T-cell (primary cell): ENCODE data around the gene LRRC27. TPM values are rescaled to one million over a fixed set of nuclear protein-coding genes. Genes with fewer than 3 reads are reported as not detected.
"Not testable (repeated sequence)": the region's sequence is repeated elsewhere in the genome, so short reads cannot be mapped to it uniquely, and the experiment has no call there.

Experiments used
- ATAC-seq, 4 experiments: fragments of 200-7000 bp in 3 of 4; fragments of 150-1000 bp in 1 of 4; cut with Tn5 transposase; replicated peaks in 1 of 4; 1 replicate in 3 of 4; 2 replicates in 1 of 4; pipeline ENCODE4 v1.10.0; 2021; ENCODE audit warnings: moderate library complexity in 3 of 4, mild to moderate bottlenecking in 2 of 4, moderate number of reproducible peaks in 1 of 4
- CTCF ChIA-PET, 2 donors: fragments of 300-600 bp; sonication (Branson Sonifier 250); formaldehyde crosslinking; loops; one replicate each; lab custom pipeline; 2022; ENCODE audit warnings: antibody characterized with exemption in 2 of 2; lab: Charles Lee
- POLR2A ChIA-PET, 2 donors: fragments of 300-600 bp; sonication (Branson Sonifier 250); formaldehyde crosslinking; loops; one replicate each; lab custom pipeline; 2022; ENCODE audit warnings: antibody characterized with exemption in 2 of 2; lab: Charles Lee
- DNase-seq, 35 experiments: peaks; one replicate each; pipeline versions ENCODE4 v3.0.0 to v3.0.0-alpha.2; 2013 to 2023
- H3K27ac ChIP-seq: one replicate; pipeline ENCODE4 v1.5.1; 2013; ENCODE audit warnings: low read length
- H3K27me3 ChIP-seq, 2 experiments: replicated peaks in 1 of 2; 1 replicate in 1 of 2; 2 replicates in 1 of 2; pipeline versions ENCODE4 v1.6.1 to v1.7.0; 2013; ENCODE audit warnings: low read length in 1 of 2, mixed read lengths in 1 of 2; ENCODE audit not compliant: control insufficient read depth in 2 of 2, insufficient read depth in 2 of 2; ENCODE audit errors: extremely low read depth in 1 of 2
- H3K36me3 ChIP-seq, 2 donors: 1 replicate in 1 of 2; 2 replicates in 1 of 2; pipeline versions ENCODE4 v1.6.1 to v1.7.0; 2013; ENCODE audit warnings: low read length in 1 of 2; ENCODE audit not compliant: control insufficient read depth in 2 of 2, insufficient read depth in 1 of 2; ENCODE audit errors: extremely low read depth in 1 of 2
- H3K4me1 ChIP-seq, 2 experiments: 1 replicate in 1 of 2; 2 replicates in 1 of 2; pipeline versions ENCODE4 v1.6.1 to v1.7.0; 2013; ENCODE audit warnings: low read length in 2 of 2, mixed read lengths in 1 of 2; ENCODE audit not compliant: insufficient read depth in 2 of 2, control insufficient read depth in 1 of 2; ENCODE audit errors: extremely low read depth in 1 of 2
- H3K4me3 ChIP-seq, 2 donors: 1 replicate in 1 of 2; 2 replicates in 1 of 2; pipeline versions ENCODE4 v1.5.1 to v1.7.0; 2013; ENCODE audit warnings: mild to moderate bottlenecking in 2 of 2, low read length in 1 of 2, moderate library complexity in 1 of 2; ENCODE audit not compliant: control insufficient read depth in 1 of 2; ENCODE audit errors: extremely low read depth in 1 of 2
- H3K9me3 ChIP-seq: 2 replicates; pipeline ENCODE4 v1.7.0; 2013
- H3K27ac Mint-ChIP-seq, 2 donors: one replicate each; pipeline ENCODE4 v1.8.0; 2020 to 2021; ENCODE audit warnings: mild to moderate bottlenecking in 2 of 2, mixed read lengths in 2 of 2
- H3K27me3 Mint-ChIP-seq, 2 donors: one replicate each; pipeline ENCODE4 v1.8.0; 2021 to 2022; ENCODE audit warnings: mixed read lengths in 2 of 2
- H3K36me3 Mint-ChIP-seq: one replicate; pipeline ENCODE4 v1.8.0; 2021; ENCODE audit warnings: mixed read lengths
- H3K4me1 Mint-ChIP-seq, 3 donors: one replicate each; pipeline ENCODE4 v1.8.0; 2020 to 2022; ENCODE audit warnings: mixed read lengths in 3 of 3, mild to moderate bottlenecking in 1 of 3
- H3K4me3 Mint-ChIP-seq, 3 donors: one replicate each; pipeline ENCODE4 v1.8.0; 2020 to 2022; ENCODE audit warnings: mild to moderate bottlenecking in 3 of 3, mixed read lengths in 3 of 3, moderate library complexity in 3 of 3
- H3K9me3 Mint-ChIP-seq, 3 donors: one replicate each; pipeline ENCODE4 v1.8.0; 2020 to 2022; ENCODE audit warnings: mixed read lengths in 3 of 3
- WGBS: methylation state at CpG from one replicate; pipeline ENCODE4 v1.1.5; 2013; ENCODE audit warnings: missing lambda C conversion rate; ENCODE audit not compliant: insufficient coverage; 5-methylcytosine and 5-hydroxymethylcytosine counted together
- total RNA-seq, 35 experiments: library from RNA in 6 of 35; stranded (reverse) in 6 of 35; fragments of 120-200 nt in 1 of 35; gene quantifications; one replicate each; pipeline versions ENCODE4 v1.2.1 to v1.2.4 and lab custom pipeline; 2013 to 2026

LRRC27 gene
- total RNA-seq, 5 donors from 2014 or later (not counting 1 experiment from before 2014, with no cell fraction given) = 3.1 to 7.8 (median 7.0) TPM

GRCh38 chr10:132295481-132295880 lies 36.5 kb upstream of the LRRC27 start:
- H3K9me3 ChIP-seq, ATAC-seq, H3K4me3 ChIP-seq, H3K9me3 Mint-ChIP-seq, POLR2A ChIA-PET, H3K36me3 ChIP-seq, H3K27me3 Mint-ChIP-seq, H3K4me1 ChIP-seq, H3K27ac ChIP-seq, H3K27ac Mint-ChIP-seq, H3K4me3 Mint-ChIP-seq, H3K36me3 Mint-ChIP-seq, DNase-seq, CTCF ChIA-PET: not testable (repeated sequence)
- peaks cover 5 to 26% (median 6%) of the 10 kb centered on the region in 3 donors for H3K4me1 Mint-ChIP-seq
- peaks cover 0 to 19% of the 10 kb centered on the region in 2 experiments for H3K27me3 ChIP-seq
- WGBS = 92% methylated on average over 18 of the region's 23 CpGs

DNA sequence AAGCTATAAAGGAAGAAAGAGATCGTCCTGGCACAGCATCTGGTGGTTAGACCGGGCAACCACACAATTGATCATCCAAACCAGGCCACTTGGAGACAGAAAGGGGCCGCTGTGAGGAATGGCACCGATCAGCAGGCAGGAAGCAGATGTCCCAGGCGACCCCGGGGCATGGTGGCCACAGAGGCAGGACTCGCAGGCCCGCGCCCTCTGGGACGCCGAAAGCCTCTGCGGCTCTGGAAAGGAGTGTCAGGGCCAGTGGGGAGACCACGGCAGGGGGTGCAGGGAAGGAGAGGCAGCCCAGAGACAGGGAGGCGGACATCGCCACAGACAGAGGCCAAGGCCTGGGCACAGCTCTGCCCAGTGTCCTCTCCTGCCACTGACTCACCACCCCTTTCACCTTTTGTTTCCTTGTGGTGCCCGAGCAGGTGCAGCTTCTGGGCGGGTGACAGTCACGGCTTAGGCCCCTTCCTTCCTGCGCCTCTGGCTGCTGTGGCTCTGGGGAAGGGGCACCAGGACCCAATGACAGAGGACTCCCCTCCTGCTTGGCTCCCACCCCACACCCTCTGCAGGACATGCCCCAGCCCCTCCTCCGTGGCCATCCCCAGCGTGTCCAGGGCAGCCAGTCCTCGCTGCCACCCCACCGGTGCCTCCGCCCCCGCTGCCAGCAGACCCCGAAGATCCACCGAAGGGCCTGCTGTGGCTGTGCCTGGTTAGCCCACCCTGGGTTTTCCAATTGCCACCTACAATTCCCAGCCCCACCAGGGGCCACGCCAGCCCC lies 35.1 kb upstream of the LRRC27 start:
- ChIA-PET POLR2A (no interaction called here), CTCF (no interaction called here)
- WGBS = 76% methylated on average over 22 of the region's 28 CpGs
- ATAC-seq = no peak
- Histone ChIP-seq H3K4me3 (no peak overlapping the region), H3K9me3 (no peaks in the 10 kb centered on the region), H3K27me3 (peaks cover 0 to 19% of the 10 kb centered on the region in 2 experiments), H3K27ac (no peak overlapping the region), H3K36me3 (no peaks in the 10 kb centered on the region), H3K4me1 (no peaks in the 10 kb centered on the region)
- no peak for DNase-seq
- Mint-ChIP-seq H3K27me3 (peaks cover 0 to 1% of the 10 kb centered on the region in 2 donors), H3K9me3 (no peaks in the 10 kb centered on the region), H3K4me1 (peaks cover 5 to 28% (median 6%) of the 10 kb centered on the region in 3 donors), H3K36me3 (no peaks in the 10 kb centered on the region), H3K4me3 (no peak overlapping the region), H3K27ac (no peak overlapping the region)

DNA sequence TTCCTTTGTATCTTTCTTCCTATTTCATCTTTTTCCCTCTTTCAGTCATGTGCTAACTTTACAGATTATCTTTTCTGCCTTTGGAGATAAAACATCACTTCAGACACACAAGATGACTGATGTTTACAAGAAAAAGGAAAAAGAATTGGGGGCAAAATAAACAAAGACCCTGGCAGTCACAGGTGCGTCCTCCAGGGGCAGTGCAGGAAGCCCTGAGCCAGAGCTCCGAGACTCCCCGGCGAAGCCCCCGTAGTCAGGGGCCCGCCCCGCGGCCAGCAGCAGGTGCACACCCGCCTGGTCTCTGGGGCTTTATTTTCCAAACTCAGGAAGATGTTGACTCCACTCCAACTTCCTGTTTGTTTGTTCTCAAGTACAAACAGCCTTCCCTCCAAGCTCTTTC lies 34.5 kb upstream of the LRRC27 start:
- Mint-ChIP-seq H3K4me1 (peaks cover 5 to 28% (median 6%) of the 10 kb centered on the region in 3 donors), H3K36me3 (no peaks in the 10 kb centered on the region), H3K27ac (no peak overlapping the region), H3K4me3 (no peak overlapping the region), H3K9me3 (no peaks in the 10 kb centered on the region), H3K27me3 (peaks cover 0 to 1% of the 10 kb centered on the region in 2 donors)
- Histone ChIP-seq H3K27me3 (peaks cover 0 to 19% of the 10 kb centered on the region in 2 experiments), H3K4me3 (no peak overlapping the region), H3K9me3 (no peaks in the 10 kb centered on the region), H3K4me1 (no peaks in the 10 kb centered on the region), H3K27ac (no peak overlapping the region), H3K36me3 (no peaks in the 10 kb centered on the region)
- WGBS = 22% methylated on average over 7 of the region's 9 CpGs
- DNase-seq (no peak), ATAC-seq (no peak)
- ChIA-PET POLR2A (no interaction called here), CTCF (no interaction called here)

- H3K9me3 Mint-ChIP-seq = no peaks in the 10 kb centered on the region
- peaks cover 5 to 28% (median 6%) of the 10 kb centered on the region in 3 donors for H3K4me1 Mint-ChIP-seq
- H3K27ac ChIP-seq = no peak overlapping the region
- CTCF ChIA-PET = no interaction called here
- H3K4me3 Mint-ChIP-seq = no peak overlapping the region
- H3K36me3 Mint-ChIP-seq = no peaks in the 10 kb centered on the region
- no peak overlapping the region for H3K4me3 ChIP-seq
- no peaks in the 10 kb centered on the region for H3K4me1 ChIP-seq
- POLR2A ChIA-PET = interaction anchor here in 1 of 2 donors (0.5 kb wide), 1 partner anchor 1059 kb away, joined by 4 read pairs; the partner anchor contains the start of gene FUOM
- peaks cover 0 to 1% of the 10 kb centered on the region in 2 donors for H3K27me3 Mint-ChIP-seq
- no peaks in the 10 kb centered on the region for H3K36me3 ChIP-seq
- DNase-seq (peak in 1 of 35 experiments; percentile 1), ATAC-seq (no peak)
- H3K9me3 ChIP-seq = no peaks in the 10 kb centered on the region
- peaks cover 0 to 14% of the 10 kb centered on the region in 2 experiments for H3K27me3 ChIP-seq
- WGBS = 81% methylated on average over 26 of the region's 28 CpGs
- no peak overlapping the region for H3K27ac Mint-ChIP-seq
Measured at GRCh38 chr10:132298038-132298881, 33.7 kb upstream of the LRRC27 start.

DNA sequence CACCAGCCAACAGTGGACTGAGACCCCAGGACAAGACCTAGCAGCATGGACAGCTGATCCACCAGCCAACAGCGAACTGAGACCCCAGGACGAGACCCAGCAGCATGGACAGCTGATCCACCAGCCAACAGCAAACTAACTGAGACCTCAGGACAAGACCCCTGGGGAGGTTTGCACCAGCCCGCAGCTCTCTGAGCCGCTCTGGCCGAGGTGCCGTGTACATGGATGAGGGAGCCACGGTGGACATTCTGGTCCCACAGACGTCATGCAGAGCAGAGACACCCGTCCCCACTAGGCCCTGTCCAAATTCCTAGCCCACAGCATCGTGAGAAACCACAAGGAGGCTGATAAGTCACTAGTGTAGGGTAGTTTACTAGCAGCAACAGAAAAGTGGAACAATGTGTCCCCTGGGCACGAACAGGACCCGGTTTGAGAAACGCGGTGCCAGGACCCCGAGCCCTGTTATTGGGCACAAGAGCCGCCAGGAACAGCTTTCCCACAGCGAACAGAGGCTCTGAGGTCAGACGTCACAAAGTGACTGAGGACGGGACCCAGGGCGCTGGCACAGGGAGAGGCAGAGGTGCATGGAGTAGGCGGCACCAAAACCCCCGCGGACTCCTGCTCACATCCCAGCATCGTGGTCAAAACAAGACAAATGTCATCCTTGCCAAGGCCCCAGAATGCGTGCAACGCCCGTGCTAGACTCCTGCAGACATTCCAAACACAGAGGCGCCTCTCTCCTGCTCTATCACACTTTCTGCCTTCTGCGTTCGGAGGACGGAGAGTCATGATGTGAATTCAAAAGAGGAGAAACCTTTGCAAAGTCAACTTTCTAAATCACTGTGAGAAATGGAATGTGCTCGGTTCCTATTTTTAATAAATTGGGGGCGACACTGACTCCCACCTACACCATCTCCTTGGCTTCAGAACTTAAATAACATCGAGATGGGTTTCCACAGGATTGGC lies 32.3 kb upstream of the LRRC27 start:
- ChIA-PET POLR2A (no interaction called here), CTCF (interaction anchor here (0.7 kb wide), 3 partner anchors 28 to 394 kb away, joined by 3 to 4 read pairs (median 4); no protein-coding TSS in a partner anchor)
- no peaks in the 10 kb centered on the region for H3K36me3 Mint-ChIP-seq
- Histone ChIP-seq H3K27ac (no peak overlapping the region), H3K9me3 (no peaks in the 10 kb centered on the region), H3K27me3 (peaks cover 0 to 11% of the 10 kb centered on the region in 2 experiments), H3K4me1 (no peaks in the 10 kb centered on the region), H3K36me3 (no peaks in the 10 kb centered on the region), H3K4me3 (no peak overlapping the region)
- peaks cover 5 to 28% (median 6%) of the 10 kb centered on the region in 3 donors for H3K4me1 Mint-ChIP-seq
- no peaks in the 10 kb centered on the region for H3K9me3 Mint-ChIP-seq
- no peak overlapping the region for H3K27ac Mint-ChIP-seq
- ATAC-seq (no peak), DNase-seq (no peak)
- 88% methylated on average over 25 of the region's 34 CpGs for WGBS
- H3K27me3 Mint-ChIP-seq = peaks cover 0 to 1% of the 10 kb centered on the region in 2 donors
- no peak overlapping the region for H3K4me3 Mint-ChIP-seq
